GM13976 (cell line): ENCODE results near the gene DDAH2.

Source experiments
- DNase-seq: peaks from one replicate; pipeline ENCODE4 v3.0.0; 2012; ENCODE audit warnings: low spot score
- in situ Hi-C: fragments of 300-500 bp; cut with MboI; formaldehyde crosslinking; loops from one replicate; pipeline ENCODE4 v1.12.0; 2022; ENCODE audit warnings: low sequenced_read_pairs, mixed read lengths, inconsistent platforms; ENCODE audit not compliant: unreplicated experiment
- TF ChIP-seq, protein P1 (sequence below): IDR thresholded peaks from 2 replicates; pipeline ENCODE4 v1.5.1; 2012; ENCODE audit warnings: borderline replicate concordance, mild to moderate bottlenecking; ENCODE audit not compliant: insufficient read depth; ENCODE audit errors: extremely low read depth, missing control alignments, control extremely low read depth

Gene DDAH2

DNA sequence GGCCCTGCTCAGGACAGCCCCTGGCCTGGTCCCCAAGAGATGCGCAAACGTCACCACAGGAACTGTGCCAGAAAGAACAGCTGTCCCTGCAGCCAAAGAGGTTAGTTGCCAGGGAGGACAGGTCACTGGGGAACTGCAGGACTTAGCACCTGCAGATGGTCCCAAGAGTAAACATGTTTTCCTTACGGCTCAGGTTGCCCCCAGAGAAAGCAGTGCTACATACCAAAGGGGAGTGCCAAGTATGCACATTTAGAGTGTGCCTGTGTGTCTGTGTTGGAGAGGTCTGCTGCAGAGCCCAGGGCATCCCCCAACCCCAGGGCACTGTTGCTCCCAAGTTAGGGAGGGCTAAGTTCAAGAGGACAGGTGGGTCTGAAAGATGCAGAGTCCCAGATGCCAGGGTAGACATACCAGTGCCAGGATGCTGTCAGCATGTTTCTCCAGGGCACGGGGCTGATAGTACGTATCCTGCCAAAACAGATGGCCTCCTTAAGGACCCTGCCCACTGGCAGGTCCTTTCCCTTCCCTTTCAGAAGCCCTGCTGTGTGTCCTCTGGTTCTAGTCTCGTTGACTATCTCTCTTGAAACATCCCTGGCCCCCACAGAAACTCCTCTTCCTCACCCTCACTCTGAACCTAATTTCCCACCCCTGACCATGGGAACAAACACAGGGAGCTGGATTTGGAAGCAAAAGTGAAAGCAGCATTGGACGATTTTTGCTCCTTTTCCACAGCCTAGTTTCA is 27.3 kb downstream of the DDAH2 start:
- in situ Hi-C loops, result no loop called here
- TF ChIP-seq, protein P1, sequence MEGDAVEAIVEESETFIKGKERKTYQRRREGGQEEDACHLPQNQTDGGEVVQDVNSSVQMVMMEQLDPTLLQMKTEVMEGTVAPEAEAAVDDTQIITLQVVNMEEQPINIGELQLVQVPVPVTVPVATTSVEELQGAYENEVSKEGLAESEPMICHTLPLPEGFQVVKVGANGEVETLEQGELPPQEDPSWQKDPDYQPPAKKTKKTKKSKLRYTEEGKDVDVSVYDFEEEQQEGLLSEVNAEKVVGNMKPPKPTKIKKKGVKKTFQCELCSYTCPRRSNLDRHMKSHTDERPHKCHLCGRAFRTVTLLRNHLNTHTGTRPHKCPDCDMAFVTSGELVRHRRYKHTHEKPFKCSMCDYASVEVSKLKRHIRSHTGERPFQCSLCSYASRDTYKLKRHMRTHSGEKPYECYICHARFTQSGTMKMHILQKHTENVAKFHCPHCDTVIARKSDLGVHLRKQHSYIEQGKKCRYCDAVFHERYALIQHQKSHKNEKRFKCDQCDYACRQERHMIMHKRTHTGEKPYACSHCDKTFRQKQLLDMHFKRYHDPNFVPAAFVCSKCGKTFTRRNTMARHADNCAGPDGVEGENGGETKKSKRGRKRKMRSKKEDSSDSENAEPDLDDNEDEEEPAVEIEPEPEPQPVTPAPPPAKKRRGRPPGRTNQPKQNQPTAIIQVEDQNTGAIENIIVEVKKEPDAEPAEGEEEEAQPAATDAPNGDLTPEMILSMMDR, result no peak
- DNase-seq, result no peak

GRCh38 chr6:31700740-31701401 is 28.2 kb downstream of the DDAH2 start:
- TF ChIP-seq, protein P1, result no peak
- DNase-seq, result no peak
- in situ Hi-C loops, result no loop called here

DNA sequence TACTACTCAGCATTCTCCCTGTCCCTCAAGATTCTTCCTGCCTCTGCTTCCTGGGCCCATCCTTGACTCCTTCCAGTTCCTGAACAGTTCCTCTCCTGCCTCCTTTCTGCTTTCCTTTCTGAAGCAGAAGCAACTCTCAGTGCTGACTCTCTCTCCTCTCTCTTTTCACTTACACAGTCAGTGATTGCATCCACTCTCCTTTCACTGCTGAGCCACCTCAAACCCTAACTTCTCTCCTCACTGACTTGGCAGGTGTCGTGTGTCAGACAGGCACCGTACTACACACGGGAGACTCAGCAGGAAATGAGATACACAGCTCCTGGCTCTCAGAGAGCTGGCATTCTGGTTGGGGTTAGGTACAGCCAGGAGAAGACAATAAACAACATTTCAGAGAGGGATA is 31.5 kb downstream of the DDAH2 start:
- no peak for DNase-seq
- in situ Hi-C loops, result no loop called here
- TF ChIP-seq, protein P1, result no peak

DNA sequence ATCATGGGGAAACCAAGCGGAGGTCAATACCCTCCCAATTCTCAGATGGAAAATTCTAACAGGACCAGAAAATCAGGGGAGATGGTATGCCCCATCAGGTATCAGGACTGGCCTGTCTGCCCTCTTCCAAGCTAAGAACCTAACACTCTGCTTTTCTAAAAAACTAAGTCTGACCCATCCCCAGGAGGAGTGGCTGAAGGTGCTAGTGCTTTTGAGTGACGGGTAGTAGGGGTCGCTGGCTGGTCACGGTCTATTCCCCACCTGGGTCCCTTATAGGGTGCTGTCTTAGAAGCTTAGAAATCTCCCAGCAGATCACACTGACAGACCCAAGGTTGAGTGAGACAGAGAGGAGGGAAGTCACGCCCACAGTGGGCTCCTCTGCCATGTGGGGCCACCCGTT is 35.6 kb downstream of the DDAH2 start:
- DNase-seq, result no peak
- in situ Hi-C loops, result no loop called here
- TF ChIP-seq, protein P1, result no peak

DNA sequence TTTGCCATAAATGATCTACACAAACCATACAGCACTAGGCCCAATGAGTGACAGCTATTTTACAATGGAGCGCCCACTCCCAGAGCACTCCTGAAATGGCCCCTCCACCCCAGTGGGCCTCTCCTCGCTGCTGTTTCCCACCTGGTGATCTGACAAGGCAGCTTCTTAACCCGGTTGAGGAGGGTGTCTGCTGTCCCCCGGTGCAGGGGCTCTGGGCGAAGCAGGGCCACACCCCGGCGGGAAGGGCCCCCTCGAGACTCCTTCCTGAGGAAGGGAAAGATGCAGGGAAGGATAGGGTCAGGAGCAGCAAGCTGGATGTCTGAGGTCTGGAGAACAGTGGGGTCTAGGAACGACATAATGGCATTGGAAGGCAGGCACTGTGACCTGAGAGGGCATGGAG is 36.2 kb downstream of the DDAH2 start:
- in situ Hi-C loops, result no loop called here
- TF ChIP-seq, protein P1, result no peak
- no peak for DNase-seq

- no peak for DNase-seq
- in situ Hi-C loops, result no loop called here
- TF ChIP-seq, protein P1, result no peak
Observed at GRCh38 chr6:31692353-31692752, 36.7 kb downstream of the DDAH2 start.
